GM21390 (cell line): Measurements from ENCODE around the gene PTGER3.
A peak's percentile ranks its signal among the peaks of the same experiment; 100 is the strongest.

Source experiments
- ATAC-seq: cut with Tn5 transposase; IDR thresholded peaks from one replicate; pipeline ENCODE4 v1.9.1; 2021; ENCODE audit not compliant: unreplicated experiment

PTGER3 gene

DNA sequence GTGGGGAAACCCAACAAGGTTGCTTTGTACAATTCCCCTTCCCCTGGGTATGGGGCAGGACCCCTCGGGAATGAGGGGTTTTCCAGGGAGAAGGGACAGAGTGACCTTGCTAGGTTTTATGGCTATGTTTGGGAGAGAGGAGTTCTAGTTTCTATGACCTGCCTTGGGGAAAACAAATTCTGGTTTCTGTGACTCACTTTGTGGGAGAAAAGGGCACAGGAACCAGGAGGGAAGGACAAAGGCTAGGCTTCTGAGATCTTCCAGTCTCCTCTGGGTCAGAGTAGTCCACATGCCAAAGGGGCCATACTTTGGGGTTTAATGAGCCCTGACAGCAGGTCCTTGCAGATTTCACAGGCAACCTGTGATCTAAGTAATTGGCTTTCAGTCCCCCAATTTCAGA, 5.5 kb upstream of the PTGER3 start:
- ATAC-seq, result no peak

DNA sequence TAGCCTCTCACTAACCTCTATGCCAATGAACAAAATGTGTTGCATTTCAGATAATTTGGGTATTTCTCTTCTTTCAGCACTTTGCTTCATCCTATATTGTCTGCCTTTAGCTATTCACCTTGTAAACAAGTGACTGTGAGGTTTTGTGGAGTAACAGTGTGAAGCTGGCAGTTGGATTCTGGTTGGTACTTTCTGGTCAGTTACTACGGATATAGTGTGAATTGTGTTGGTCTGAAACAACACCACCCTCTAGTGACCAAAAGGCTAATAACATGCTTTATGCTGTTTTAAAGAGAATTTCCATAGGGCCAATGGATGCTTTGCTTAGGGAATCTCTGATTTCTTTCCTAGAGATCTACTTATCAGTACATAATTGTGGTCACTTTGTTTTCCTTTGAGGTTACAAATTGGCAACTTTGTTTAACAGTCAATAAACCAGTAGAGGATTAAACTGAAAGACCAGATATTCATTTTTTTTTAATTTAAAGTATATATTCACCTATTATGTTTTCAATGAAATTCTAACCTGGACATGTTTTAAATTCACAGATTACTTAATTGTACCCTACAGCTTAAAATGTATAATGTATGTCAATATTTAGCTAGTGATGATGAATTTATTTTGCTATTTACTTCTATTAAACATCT, 2.5 kb upstream of the PTGER3 start:
- peak; percentile 61 for ATAC-seq

DNA sequence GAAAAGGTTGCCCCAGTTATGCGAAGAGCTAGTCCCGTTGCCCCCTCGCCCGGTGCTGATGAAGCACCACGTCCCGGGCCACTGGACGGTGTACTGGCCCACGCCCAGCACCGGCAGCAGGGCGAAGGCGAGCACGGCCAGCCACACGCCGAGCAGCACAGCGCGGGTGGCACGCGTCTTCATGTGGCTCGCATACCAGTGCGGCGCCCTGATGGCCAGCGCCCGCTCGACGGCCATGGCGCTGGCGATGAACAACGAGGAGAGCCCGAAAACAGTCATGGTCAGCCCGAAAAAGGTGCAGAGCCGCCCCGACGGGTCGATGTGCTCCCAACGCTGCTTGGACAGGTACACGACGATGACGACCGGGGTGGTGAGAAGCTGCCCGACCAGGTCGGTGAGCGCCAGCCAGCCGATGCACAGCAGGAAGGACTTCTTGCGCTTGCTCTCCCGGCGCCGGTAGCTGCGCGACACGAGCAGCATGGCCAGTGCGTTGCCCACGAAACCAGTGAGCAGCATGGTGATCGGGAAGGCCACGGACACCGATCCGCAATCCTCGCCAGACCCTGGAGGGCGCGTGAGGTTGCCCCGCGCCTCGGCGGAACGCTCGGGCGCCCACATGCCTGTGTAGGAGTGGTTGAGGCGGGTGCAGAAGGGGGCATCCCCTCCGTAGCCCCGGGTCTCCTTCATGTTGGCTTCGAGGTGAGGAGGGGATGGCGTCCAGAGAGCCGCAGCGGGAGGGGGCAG, 553 bp downstream of the PTGER3 start:
- peak; percentile 17 for ATAC-seq

DNA sequence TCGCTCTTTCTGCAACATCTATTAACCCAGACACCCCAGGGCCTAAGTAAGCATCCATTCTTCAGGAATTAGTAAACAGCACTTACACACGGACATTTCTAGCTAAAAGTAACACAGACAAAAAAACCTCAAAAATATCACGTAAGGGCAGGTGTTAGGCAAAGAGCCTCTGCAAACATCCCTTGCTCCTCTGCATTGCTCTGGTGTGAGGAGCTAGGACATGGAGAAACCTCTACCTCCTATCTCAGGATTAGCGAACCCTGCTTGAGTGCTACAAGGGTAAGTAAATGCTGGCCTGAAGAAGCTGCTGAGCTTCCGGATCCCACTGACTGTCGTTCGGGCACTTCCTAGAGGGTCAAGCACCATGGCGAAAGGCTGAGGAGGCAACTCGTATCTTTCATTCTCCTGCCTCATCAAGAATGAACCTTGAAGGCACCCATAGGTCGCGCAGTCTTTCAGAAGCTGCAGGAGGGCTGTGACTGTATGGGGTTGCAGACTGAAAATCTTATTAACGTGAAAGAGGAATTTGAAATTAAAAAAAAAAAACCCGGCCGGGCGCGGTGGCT, 2.1 kb downstream of the PTGER3 start:
- ATAC-seq, result no peak

DNA sequence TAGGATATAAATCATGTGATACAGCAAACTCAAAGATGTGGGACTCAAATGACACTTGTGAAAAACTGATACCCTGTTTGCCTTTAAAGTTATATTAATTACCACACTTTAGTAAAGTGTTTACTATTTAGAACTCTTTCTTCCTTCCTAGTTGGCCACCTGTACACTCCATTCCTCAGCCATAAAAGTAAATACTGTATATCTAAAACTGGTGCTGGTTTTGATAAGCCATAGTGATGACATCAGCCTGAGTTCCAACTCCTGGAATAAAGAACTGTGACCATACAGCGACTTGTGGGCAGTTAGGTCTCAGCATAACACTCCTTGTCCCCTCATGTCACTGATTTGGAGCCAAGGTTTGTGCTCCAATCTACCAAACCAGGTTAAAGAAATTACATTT, 2.8 kb downstream of the PTGER3 start:
- ATAC-seq, result no peak

DNA sequence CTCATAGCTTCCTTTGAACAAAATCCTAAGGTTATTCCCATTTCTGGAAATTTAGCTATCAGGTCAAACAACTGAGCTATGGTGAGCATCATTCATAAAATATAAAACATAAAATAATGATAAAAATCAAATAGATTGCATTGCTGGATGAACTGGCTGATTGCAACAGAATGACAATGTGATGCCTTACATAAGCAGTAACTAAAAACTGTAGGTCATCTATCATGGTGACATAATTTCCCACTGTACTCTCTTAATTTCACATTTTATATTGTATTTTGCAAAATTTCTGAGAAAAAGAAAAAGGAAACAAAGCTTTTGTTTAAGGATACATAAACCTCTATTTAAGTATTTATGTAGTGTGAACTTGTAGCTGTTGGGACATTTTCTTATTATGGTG, 4.6 kb downstream of the PTGER3 start:
- no peak for ATAC-seq

DNA sequence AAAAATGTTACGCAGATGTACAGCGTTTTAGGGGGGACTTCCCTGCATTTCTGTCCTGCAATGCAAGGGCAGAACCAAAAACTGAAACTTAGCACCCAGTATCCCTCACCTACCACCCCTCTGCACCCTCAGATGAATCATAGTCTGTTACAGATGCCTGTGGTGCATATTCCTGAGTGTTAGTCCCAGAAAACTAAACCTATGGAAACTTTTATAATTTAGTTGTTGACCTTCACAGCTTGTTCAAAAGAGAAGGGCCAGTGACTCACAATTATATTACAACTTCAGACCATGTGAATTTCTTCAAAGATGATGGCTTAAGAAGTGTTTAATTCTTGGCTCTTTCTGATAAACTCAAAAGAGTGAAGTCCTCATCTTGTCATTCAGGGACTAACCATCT, 5.8 kb downstream of the PTGER3 start:
- ATAC-seq, result no peak

DNA sequence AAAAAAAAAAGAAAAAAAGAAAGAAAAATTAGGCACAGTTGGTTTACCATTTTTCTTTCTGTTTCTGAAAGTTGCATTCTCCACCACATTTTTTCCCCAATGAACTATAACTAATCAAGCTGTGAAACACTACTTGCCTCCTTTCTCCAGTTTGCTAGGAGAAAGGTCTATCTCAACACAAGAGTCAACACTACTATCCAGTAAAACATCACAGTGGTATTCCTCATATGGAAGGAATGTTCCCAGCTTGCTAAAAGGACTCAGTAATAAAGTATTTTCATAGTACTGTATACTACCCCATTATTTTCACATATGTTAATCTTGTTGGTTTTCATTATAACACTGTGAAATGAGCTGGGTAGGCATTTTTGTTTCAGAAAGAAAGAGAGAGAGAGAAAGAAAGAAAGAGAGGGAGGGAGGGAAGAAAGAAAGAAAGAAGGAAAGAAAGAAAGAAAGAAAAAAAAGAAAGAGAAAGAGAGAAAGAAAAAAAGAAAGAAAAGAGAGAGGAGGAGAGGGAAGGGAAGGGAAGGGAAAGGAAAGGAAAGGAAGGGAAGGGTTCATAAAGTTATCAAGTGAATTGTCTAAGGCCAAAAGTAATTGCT, 7.9 kb downstream of the PTGER3 start:
- ATAC-seq, result no peak

DNA sequence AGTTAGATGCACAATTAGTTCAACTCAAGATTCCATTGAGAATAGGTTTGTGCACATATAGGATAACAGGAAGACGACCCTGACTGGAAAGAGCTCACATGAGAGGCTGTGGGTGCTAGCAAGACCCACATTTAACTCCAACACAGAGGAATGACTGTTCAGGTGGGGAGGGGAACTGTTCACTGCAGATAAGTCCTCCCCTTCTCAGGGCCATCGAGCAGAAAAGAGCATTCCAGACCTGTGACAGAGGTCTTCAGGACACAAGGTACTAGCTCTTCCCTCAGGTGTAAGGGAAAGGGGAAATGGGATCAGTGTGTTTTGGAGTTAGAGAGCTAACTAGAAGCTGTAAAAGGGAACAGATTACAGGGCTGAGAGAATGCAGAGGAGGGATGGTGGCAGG, 8.7 kb downstream of the PTGER3 start:
- no peak for ATAC-seq

DNA sequence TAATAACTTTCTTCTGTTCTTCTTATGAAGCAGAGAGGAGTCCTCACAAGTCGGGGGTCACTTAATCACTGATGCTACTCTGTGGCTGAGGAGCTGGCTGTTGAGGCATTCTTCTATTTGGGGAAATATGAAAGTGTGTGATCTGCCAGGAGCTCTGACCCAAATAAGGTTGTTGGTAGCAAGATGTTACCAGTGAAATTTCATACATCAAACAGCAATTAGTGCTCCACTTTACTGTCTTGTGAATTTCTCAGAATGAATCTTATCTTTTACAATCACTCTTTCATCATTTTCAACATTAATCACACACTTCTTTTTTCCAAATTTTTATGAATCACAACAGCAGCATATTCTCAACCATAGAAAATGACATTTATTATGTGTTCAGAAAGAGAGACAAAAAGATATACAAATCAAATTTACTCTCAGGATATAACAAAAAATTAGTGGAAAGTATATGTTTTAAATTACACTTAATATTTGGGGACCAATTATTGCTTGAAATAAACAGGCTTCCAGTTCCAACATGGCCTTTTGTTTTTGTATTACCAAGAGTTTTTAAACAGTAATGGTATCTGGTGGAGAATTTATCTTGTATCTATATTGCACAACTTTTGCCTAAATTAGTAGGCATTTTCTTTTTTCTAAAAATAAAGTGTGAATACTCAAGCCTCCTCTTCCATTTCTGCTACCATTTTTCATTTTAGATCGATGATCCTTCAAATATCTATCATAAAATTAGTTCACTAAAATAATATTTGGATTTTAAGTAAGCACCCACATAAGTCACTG, 9.6 kb downstream of the PTGER3 start:
- no peak for ATAC-seq

DNA sequence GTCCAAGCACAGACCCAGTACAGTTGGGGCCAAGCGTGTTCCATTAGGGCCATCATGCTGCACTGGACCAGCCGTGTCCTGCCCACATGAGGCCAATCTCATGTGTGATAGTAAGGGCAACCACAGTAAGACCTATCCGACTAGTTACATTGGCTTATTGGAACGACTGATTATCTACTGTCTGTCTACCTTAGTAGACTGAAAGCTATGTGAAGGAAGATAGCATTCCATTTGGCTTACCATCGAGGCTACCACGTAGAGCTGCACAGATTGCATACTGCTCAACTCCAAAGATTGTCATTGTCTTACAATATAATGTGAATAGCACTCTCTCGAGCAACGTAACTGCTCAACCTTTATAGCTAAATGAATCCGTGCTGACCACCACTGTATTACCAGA, 10.6 kb downstream of the PTGER3 start:
- ATAC-seq, result no peak

DNA sequence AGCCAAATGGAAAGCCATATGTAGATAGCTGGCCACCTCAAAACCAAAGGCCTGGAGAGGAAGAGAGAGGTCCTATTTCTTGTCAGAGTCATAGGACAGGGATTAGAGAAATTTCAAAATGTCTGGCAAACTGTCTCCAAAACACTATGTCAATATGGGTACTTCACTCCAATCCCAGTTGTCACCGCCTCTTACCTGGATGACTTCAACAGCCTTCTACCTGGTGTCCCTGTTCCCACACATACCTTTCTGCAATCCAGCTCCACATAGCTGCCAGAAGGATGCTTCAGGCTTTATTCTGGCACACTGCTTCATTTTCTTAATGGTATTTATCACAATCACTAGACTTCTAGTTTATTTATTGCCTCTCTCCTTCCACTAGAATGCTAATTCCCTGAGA, 14.5 kb downstream of the PTGER3 start:
- no peak for ATAC-seq

DNA sequence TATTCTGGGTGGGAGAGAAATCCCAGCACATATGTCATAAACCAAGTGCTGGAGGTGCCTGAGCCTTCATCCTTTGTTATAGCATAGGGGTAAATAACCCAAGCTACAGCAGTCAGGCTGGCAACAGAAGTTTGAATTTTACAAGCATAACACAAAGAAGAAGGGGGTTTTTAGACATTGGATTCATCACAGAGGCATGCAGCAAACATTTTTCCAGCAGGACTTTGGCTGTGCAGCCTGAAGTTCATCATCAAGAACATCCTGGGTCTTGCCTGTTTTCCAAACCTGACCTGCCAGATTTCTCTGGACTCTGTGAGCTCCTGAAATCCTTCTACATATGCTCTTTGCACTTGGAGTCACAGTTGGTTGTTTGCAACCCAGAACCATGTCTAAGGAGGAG, 16.2 kb downstream of the PTGER3 start:
- no peak for ATAC-seq

DNA sequence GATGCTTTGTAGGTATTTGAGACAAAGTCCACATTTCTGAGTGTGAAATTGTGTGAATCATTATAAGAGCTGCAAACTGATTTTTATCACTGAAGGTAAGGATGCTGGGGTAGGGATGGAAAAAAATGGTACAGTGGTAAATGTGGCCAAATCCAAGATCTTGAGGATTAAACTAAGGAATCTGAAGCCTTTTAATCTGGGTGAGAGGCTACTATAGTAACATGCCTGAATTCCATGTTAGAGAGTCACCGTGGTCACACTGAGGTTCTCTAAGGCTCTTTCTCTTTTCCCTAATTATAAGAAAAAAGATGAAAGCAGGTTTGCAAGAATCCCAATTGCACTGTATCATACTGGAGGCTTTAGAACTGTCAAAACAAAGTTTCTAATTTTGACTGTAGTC, 17.6 kb downstream of the PTGER3 start:
- ATAC-seq, result no peak

DNA sequence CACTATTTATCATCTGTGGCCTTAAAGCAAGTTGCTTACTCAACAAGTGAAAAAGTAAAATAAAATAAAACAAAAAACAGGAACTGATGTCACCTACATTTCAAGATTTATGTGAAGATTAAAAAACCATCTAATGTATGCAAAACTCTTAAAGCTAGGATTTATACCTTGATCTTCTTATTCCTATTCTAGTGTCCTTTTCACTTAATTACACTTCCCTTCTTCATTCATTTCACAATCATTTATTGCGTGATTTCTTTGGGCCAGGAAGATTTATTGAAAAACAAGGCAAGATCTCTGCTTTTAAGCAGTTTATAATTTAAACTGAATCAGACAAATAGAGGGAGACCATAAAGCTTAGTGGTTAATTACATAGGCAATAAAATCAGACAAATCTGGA, 18.6 kb downstream of the PTGER3 start:
- no peak for ATAC-seq

DNA sequence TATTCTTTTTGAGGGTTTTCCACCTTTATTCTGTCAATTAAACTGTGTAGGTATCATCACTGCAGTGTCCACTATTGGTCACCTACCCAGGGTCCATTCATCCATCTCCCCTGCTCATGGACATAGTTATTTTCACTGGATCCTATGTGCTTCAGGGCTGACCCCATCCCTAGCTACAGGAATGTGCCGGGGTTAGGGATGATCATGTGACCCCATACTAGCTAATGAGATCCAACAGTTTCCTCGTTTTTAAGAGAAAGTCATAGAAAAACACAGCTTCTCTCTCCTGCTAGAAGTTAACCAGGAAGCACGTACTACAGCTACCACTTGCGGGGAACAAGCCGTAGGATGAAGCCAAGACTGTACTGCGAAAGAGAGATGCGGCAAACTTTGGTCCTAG, 19.6 kb downstream of the PTGER3 start:
- ATAC-seq, result no peak

DNA sequence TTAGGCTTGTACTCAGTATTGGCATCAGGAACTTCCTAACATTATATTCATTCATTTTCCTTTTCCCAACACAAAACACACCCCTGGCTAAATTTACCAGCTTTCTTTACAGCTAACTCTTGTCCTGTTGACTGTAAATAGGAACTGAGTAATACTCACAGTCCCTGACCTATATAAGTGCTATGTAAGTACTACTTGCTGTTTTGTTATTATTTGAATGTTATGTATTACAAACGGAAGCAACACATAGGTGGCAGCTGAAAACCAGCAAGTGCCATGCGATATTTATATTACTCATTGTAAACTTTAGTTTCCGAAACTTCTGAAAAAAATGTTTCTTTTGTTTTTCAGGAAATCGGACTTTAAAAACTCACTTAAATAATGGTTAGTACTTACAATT, 21.5 kb downstream of the PTGER3 start:
- no peak for ATAC-seq

DNA sequence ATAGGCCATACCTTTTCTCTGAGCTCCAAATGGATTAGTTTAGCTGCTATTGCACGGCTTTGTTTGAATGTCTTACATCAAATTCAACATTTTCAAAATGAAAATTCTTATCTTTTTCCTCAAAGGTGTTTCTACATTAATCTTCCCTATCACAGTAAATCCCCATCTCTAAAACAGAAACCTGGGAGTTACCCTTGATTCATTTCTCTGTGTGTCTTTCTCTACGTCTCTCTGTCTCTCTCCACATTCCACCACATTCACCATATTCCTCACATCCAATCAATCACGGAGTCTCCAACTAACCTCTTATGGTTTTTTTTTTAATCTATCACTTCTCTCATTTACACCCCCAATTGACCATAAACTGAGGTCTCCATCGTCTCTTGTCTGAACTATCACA, 24.1 kb downstream of the PTGER3 start:
- ATAC-seq, result no peak

DNA sequence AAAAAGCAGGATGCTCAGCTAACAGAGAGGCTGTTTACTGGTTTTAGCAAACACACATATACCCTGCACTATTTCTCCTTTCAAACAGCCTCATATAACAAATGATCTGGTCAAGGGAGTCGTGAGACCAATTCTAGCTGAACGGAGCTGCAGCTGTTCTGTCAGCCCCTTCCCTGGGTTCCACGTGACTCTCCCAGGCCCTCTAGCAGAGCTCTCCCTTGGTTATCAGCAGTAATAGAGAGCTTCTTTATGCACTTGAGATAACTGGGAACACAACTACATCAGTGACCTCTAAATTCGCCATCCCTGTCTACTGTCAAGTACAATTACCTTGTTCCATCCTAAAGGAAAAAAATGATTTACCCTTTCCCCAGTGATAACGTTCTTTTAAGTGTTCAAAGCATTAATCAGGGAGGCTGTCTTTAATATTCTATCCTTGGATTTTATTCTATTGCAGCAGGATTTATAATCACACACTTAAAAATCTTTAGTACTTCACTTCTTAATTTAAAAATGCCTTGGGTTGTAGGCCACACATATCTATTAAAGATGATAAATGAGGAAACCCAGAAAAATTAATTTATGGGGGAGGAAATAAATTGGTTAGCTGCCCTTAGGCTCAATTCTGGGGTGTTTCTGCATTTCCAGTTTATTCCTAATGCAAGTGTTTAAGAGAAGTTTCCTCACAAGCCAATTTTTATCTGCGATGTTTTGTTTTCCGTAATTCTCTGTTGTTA, 28.2 kb downstream of the PTGER3 start:
- no peak for ATAC-seq

DNA sequence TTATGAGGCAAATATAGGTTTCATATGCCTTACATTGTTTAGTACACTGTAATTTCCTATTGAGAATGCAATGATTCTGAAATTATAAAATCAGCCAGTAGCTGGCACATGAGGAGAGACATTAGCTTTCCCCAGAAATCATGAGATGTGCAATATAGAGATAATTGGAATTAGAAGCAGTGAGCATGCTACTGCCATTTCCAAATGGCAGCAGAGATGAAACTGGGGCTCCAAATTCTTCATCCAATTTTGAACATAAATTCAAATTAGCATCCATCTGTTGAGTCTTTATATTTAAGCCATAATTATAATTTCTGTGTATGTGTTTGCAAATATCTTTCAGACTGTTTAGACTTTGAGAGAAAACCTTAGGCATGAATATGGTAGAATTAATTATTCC, 28.8 kb downstream of the PTGER3 start:
- ATAC-seq, result no peak

DNA sequence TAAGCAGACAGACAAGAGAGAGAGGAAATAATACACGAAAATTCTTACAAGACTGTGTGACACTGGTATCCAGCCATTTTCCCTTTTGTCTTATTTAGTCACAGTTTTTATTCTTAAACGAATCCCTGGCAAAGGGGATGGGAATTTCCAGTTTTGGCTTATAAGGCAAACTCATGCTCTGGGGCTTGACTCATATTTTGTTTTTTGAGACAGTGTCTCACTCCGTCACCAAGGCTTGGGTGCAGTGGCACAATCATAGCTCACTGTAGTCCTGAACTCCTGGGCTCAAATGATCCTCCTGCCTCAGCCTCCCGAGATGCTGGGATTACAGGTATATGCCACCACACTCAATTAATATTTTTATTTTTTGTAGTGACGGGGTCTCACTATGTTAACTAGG, 31.9 kb downstream of the PTGER3 start:
- no peak for ATAC-seq
